HG02885 (cell line): ENCODE data around the gene DNMT3A.

Experiments
- ATAC-seq: cut with Tn5 transposase; IDR thresholded peaks from one replicate; pipeline ENCODE4 v1.9.1; 2021; ENCODE audit warnings: mild to moderate bottlenecking; ENCODE audit not compliant: unreplicated experiment, poor library complexity

The DNMT3A gene

DNA sequence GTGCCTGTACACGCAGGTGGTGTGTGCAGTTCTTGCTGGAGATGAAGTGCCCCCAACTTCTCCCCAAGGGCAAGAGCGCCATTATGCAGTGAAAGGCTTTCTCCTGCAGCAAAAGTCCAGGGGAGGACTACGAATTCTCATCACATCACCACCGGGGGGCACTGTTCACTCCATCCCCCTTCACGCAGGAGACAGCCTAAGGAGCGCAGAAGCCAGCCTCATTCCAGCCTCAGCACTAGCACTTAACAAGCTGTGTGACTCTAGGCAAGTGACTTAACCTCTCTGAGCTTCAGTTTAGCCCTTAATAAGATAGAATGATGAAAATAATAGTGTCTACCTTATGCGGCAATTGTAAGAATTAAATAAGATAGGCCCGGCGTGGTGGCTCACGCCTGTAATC is 32.3 kb downstream of the DNMT3A start:
- ATAC-seq: no peak

DNA sequence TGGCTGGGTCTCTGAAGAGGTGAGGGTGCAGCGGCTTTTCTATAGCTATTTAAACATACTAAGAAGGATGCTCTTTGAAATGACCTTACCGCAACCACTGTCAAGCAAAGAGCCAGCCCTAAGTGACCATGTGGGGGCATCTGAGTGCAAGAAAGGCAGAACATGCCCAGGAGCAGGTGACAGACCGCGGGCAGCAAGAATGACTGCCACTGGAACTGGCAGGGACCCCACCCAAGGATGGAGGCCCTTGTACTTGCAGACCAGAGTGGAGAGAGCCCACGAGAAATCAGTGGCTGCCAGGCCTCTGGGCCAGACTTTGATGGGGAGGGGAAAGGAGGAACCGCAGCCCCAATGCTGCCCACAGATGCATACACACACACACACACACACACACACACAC is 33.1 kb downstream of the DNMT3A start:
- no peak for ATAC-seq

GRCh38 chr2:25307949-25308557 is 33.7 kb downstream of the DNMT3A start:
- ATAC-seq: no peak

GRCh38 chr2:25306777-25307368 is 34.9 kb downstream of the DNMT3A start:
- no peak for ATAC-seq

- ATAC-seq: no peak
Observed at GRCh38 chr2:25305775-25306174, 36.0 kb downstream of the DNMT3A start.

DNA sequence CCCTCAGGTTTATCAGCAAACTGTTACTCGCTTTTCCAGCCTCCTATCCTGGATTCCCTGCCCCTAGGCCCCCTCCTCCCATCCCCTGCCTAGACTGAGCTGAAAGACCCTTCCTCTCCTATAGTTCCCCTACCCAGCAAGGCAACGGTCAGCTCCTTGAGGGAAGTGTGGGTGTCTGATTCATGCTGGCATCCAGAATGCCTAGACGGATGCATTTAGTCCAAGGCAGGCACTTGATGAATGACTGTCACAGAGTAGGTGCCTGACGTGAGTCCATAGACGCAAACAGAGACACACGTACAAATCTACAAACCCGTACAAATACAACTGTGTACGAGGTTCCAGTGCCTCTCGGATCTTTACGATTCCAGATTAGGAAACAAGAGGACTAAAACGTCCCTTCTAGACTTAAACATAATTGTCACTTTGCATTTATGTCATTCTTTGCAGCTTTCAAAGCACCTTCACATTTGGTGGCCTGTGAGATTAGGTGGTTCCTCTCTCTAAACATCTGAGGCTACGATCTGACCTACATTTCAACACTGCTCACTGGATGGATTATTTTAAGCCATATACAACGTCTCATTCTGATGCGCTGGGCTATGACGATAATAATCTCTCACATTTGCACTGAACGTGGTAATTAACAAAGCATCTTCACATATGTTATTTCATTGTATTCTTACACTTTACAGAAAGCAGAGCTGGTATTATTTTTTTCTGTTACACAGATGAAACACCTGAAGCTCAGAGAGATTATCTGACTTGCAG is 36.7 kb downstream of the DNMT3A start:
- no peak for ATAC-seq

GRCh38 chr2:25304321-25304720 is 37.4 kb downstream of the DNMT3A start:
- ATAC-seq: no peak

DNA sequence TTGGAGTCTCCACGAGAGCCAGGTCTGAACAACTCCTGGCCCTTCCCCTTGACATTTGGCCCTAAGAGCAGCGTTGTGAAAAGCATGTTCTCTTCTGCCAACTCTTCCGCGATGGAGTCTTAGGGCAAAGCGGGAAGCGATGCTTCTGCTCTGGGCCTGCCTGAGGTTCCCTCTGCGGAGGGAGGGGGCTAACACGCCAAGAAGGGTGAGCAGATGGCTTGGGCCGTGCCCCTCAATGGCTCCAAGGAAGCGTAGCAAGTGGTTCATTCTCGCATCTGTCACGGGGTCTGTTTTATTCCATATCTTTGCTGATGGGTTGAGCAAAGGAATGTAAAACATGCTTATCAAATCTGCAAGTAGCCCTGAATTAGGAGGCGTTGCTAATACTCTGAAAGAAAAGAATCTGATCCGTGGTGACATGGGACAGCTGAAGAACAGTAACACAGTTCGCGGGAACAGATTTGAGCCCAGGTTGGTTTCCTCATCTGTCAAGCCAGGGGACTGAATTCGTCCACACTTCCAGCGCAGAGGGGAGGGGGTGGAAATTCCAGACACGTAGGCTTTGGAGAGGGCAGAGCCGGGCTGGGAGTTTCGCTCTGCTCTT is 38.0 kb downstream of the DNMT3A start:
- no peak for ATAC-seq

- no peak for ATAC-seq
Observed at GRCh38 chr2:25302758-25303375, 38.9 kb downstream of the DNMT3A start.

- peak; percentile 95 for ATAC-seq
Observed at GRCh38 chr2:25301453-25302352, 40.0 kb downstream of the DNMT3A start.

DNA sequence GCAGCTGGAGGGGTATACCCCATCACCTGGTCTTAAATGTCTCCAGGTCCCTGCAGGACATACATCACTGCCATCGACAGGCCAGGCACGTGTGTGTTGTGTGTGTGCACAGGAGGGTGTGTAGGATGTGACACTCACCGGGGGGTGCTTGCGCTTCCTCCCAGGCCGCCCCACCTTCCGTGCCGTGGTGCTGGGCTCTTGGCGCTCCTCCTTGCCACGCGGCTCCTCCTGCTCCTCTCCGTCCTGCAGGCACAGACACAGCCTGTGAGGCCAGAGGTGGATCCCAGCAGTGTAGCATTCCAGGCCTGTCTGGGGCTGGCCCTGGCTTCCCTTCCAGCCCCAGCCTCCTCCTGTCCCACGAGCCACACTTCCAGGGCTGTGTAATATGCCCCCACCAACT is 41.7 kb downstream of the DNMT3A start:
- ATAC-seq: no peak

DNA sequence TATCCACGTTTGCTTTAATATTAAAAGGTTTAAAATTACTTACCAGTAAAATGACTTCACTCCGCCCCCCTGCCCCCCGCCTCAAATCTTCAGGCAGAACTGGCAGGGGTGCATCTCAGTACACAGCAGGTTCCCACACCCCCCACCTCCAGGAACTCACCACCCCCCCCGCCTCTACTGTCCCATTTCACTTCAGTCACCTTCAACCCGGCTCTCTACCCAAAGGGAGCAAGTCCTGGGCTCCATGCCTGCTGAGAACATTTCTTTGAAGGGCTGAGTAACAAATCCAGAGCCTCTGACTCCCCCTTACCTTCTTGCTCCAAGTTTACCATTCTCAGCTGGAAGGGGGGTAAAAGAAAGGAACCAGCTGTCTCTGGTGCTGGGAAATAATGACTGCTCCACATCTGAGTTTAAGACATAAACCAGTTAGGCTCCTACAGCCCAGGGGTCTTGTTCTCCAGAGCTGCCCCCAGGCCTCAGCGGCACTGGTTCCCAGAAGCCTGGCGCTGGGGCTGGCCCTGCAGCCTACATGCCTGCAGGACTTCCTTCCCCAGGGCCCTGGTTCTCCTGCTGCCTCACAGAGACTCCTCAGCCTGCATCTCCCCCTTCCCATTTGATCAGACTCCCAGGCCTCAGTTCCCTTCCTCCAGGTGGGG is 42.8 kb downstream of the DNMT3A start:
- no peak for ATAC-seq

DNA sequence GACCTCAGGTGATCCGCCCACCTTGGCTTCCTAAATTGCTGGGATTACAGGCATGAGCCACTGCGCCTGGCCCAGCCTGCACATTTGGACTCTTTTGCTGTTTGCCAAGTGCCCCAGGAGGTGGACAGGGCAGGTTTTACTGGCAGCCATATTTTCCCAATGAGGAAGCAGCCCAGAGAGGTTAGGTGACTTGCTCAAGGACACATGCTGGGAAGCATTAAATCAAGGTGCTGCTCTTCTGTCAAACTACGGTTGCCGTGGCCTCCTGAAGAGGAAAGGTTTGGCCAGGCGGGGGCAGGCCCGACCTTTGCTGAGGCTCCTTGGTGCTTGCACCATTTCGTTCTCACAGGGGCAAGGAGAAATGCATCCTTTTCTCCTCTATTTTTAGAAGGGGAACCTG is 44.0 kb downstream of the DNMT3A start:
- no peak for ATAC-seq

GRCh38 chr2:25295621-25296020 is 46.1 kb downstream of the DNMT3A start:
- ATAC-seq: no peak

DNA sequence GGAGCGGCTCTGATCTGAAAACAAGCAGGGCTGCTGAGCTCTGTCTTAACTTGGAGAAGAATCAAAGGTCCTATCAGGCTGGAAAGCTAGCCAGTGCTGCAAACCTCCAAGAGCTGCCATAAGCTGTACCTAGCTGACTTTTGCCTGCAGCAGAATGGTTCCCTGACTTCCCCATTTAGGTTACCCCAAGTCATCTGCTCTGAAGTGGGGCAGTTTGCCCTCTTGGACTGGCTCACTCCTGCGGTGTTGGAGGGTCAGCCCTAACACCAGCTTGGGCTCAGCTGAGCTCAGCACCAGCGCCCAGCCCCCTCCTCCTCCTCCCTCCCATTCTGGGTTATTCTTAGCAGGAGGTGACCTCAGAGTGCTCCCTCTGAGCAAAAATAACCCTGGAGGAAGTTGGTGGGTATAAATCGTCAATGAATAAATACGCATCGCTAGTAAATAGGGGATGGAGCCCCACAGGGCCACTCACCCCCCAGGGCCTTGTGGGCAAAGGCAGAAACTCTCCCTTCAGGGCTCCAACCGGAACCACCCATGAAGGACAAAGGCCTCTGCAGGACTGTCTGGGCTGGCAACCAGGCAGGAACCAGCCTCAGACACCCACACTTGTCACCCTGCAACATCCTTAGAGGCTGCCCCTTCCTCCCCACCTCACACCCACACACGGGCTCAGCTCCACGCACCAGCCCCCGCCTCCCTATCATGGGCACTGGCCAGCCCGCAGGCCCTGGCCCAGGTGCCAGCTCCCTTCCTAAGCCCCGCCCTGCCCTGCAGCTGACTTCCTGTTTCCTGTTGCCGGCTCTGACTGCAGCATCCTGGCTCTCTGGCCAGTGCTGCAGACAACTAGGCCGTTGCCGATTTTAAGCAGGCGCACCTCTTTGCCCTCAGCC is 46.9 kb downstream of the DNMT3A start:
- peak; percentile 90 for ATAC-seq

GRCh38 chr2:25293958-25294562 is 47.7 kb downstream of the DNMT3A start:
- ATAC-seq: no peak

DNA sequence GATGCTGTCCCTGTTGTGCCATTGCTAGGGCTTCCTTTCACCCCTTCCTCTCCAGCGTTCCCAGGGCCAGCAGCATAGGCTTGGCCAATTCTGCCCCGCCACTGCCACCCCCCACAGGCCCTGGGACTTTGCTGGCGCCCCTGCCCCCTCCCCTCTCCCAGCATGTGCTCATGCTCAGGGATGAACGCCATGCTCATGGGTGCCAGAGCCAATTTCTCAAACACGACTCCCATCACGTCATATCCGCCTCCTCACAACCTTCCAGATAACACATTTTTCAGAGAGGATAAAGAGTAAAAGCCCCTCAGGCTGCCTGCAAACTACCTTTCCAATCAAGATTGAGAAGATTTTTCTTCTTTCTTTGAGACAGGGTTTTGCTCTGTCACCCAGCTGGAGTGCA is 48.6 kb downstream of the DNMT3A start:
- ATAC-seq: no peak

- no peak for ATAC-seq
Observed at GRCh38 chr2:25292408-25292807, 49.3 kb downstream of the DNMT3A start.
